ENCODE results near the gene WDFY4. TPM values are rescaled to one million over a fixed set of nuclear protein-coding genes. Genes with fewer than 3 reads are reported as not detected.

Gene WDFY4
- total RNA-seq, 1 donor from 2014 or later = 2.6 TPM

DNA sequence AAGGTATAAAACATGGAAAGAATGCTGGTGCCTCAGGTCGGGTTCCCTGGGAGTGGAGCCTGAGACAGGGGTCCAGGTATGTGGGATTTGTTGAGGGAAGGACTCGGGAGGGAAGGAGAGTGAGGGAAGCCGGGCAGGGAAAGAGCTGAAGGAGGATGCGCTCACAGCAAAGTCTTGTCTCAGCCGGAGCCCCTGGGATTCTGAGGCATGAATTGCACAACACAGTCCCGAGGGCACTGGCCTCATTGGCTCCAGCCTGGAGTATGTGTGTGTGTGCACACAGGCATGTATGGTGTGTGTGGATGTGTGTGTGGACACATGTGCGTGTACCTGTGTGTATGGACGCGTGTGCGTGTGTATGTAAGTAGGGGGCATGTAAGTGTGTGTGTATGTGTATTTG is 87.4 kb downstream of the WDFY4 start:
- no peaks in the 10 kb centered on the region for H3K4me1 ChIP-seq (ENCODE audit: control insufficient read depth in 3 of 3, insufficient read depth in 3 of 3, low read length in 3 of 3)
- no peak overlapping the region for H3K27ac ChIP-seq (ENCODE audit: low read depth, low read length)
- peaks cover 0 to 2% (median 0%) of the 10 kb centered on the region in 3 donors for H3K9me3 ChIP-seq (ENCODE audit: control insufficient read depth in 3 of 3, low read length in 3 of 3)
- H3K4me3 ChIP-seq (ENCODE audit: low read length in 3 of 3) = no peak overlapping the region
- no peaks in the 10 kb centered on the region for H3K27me3 ChIP-seq (ENCODE audit: control insufficient read depth in 3 of 3, insufficient read depth in 3 of 3, low read length in 3 of 3)
- no peaks in the 10 kb centered on the region for H3K36me3 ChIP-seq (ENCODE audit: control insufficient read depth in 3 of 3, insufficient read depth in 3 of 3, low read length in 3 of 3)
- no peak overlapping the region for H3K9ac ChIP-seq (ENCODE audit: low read depth in 1 of 3, low read length in 3 of 3)

- Histone ChIP-seq H3K9me3 (ENCODE audit: control insufficient read depth in 3 of 3, low read length in 3 of 3) (peaks cover 0 to 2% (median 0%) of the 10 kb centered on the region in 3 donors), H3K36me3 (ENCODE audit: control insufficient read depth in 3 of 3, insufficient read depth in 3 of 3, low read length in 3 of 3) (no peaks in the 10 kb centered on the region), H3K27ac (ENCODE audit: low read depth, low read length) (no peak overlapping the region), H3K9ac (ENCODE audit: low read depth in 1 of 3, low read length in 3 of 3) (no peak overlapping the region), H3K4me3 (ENCODE audit: low read length in 3 of 3) (no peak overlapping the region), H3K27me3 (ENCODE audit: control insufficient read depth in 3 of 3, insufficient read depth in 3 of 3, low read length in 3 of 3) (no peaks in the 10 kb centered on the region), H3K4me1 (ENCODE audit: control insufficient read depth in 3 of 3, insufficient read depth in 3 of 3, low read length in 3 of 3) (no peaks in the 10 kb centered on the region)
These were observed 88.9 kb downstream of the WDFY4 start for GRCh38 chr10:48773580-48773979.

- Histone ChIP-seq H3K4me3 (ENCODE audit: low read length in 3 of 3) (no peak overlapping the region), H3K4me1 (ENCODE audit: control insufficient read depth in 3 of 3, insufficient read depth in 3 of 3, low read length in 3 of 3) (no peaks in the 10 kb centered on the region), H3K27me3 (ENCODE audit: control insufficient read depth in 3 of 3, insufficient read depth in 3 of 3, low read length in 3 of 3) (no peaks in the 10 kb centered on the region), H3K9ac (ENCODE audit: low read depth in 1 of 3, low read length in 3 of 3) (no peak overlapping the region), H3K36me3 (ENCODE audit: control insufficient read depth in 3 of 3, insufficient read depth in 3 of 3, low read length in 3 of 3) (no peaks in the 10 kb centered on the region), H3K27ac (ENCODE audit: low read depth, low read length) (no peak overlapping the region), H3K9me3 (ENCODE audit: control insufficient read depth in 3 of 3, low read length in 3 of 3) (peaks cover 0 to 2% (median 0%) of the 10 kb centered on the region in 3 donors)
These were observed 89.9 kb downstream of the WDFY4 start for GRCh38 chr10:48774416-48775205.

DNA sequence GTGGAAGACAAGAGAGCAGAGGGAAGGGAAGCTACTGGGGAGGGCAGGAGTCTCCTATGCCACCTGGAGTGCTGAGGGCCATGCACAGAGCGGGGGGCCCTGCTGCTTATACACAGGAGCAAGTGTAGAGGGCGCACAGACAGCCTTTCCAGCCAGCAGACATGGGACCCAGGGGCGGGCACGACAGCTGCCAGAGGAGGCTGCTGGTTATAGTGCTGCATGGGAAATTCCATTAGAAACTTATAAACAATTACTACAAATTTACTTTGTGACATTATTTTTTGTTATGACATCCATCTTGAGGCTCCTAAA is 90.5 kb downstream of the WDFY4 start:
- Histone ChIP-seq H3K36me3 (ENCODE audit: control insufficient read depth in 3 of 3, insufficient read depth in 3 of 3, low read length in 3 of 3) (no peaks in the 10 kb centered on the region), H3K9ac (ENCODE audit: low read depth in 1 of 3, low read length in 3 of 3) (no peak overlapping the region), H3K4me1 (ENCODE audit: control insufficient read depth in 3 of 3, insufficient read depth in 3 of 3, low read length in 3 of 3) (no peaks in the 10 kb centered on the region), H3K9me3 (ENCODE audit: control insufficient read depth in 3 of 3, low read length in 3 of 3) (peaks cover 0 to 2% (median 0%) of the 10 kb centered on the region in 3 donors), H3K27ac (ENCODE audit: low read depth, low read length) (no peak overlapping the region), H3K4me3 (ENCODE audit: low read length in 3 of 3) (no peak overlapping the region), H3K27me3 (ENCODE audit: control insufficient read depth in 3 of 3, insufficient read depth in 3 of 3, low read length in 3 of 3) (no peaks in the 10 kb centered on the region)

DNA sequence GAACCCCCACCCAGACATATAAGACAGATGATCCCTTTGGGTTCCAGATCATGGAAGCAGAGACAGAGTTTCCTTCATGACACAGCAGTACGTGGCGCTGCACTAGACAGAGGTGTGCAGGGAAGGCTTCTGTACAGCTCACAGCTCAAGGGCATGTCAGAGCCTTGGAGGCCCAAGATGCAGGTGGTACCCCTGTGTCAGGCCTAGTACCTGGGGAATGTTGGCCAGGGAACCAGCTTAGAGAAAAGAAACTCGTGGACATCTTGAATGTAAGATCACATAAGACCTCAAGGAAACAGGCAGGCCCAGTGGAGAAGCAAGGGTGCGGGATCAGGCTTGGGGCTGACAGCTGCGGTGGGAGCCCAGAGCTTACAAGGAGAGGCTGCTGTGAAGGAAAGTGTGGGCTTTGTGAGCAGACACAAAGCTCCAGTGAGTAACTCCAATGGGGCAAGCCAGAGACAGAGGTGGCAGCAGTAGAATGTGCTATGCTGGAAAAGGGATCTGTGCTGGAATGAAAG is 91.4 kb downstream of the WDFY4 start:
- Histone ChIP-seq H3K4me3 (ENCODE audit: low read length in 3 of 3) (no peak overlapping the region), H3K36me3 (ENCODE audit: control insufficient read depth in 3 of 3, insufficient read depth in 3 of 3, low read length in 3 of 3) (no peaks in the 10 kb centered on the region), H3K27me3 (ENCODE audit: control insufficient read depth in 3 of 3, insufficient read depth in 3 of 3, low read length in 3 of 3) (no peaks in the 10 kb centered on the region), H3K4me1 (ENCODE audit: control insufficient read depth in 3 of 3, insufficient read depth in 3 of 3, low read length in 3 of 3) (no peaks in the 10 kb centered on the region), H3K27ac (ENCODE audit: low read depth, low read length) (no peak overlapping the region), H3K9ac (ENCODE audit: low read depth in 1 of 3, low read length in 3 of 3) (no peak overlapping the region), H3K9me3 (ENCODE audit: control insufficient read depth in 3 of 3, low read length in 3 of 3) (peaks cover 0 to 2% (median 0%) of the 10 kb centered on the region in 3 donors)

DNA sequence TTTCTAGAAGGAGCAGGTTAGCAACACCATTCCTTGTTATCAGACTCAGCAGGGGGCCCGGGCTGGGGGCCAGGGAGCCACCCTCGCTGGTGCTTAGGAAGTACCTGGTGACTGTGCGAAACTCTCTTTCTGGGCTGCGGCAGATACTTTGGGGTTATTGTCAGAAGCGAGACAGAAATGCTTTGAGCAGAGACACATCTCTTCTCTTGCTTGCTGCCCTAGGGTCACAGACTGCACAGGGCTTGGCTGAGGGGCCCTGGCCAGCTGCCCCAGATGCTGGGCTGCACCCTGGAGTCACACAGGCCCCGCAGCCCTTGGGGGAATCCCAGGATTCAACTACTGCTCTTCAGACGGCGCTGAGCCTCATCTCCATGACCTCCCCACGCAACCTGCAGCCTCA is 91.9 kb downstream of the WDFY4 start:
- Histone ChIP-seq H3K4me1 (ENCODE audit: control insufficient read depth in 3 of 3, insufficient read depth in 3 of 3, low read length in 3 of 3) (no peaks in the 10 kb centered on the region), H3K27me3 (ENCODE audit: control insufficient read depth in 3 of 3, insufficient read depth in 3 of 3, low read length in 3 of 3) (no peaks in the 10 kb centered on the region)

DNA sequence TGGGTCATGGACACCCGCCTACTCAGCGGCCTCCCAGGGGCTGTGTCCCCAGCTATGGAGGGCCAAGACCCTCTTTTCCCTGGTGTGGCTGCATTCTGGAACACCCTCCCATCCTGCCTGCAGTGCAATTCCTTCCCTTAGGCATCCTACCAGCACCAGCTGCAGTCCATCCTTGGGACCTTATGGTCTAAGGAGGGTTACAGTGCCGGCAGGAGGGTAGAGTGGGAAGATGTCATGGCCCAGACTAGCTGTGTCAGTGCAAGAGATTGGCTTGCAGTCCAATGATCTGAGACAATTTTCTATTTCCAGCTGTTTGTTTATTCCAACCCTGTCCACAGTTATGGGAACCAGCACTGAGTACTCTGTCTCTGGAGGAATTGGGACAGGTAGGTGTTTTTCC is 92.4 kb downstream of the WDFY4 start:
- Histone ChIP-seq H3K27me3 (ENCODE audit: control insufficient read depth in 3 of 3, insufficient read depth in 3 of 3, low read length in 3 of 3) (no peaks in the 10 kb centered on the region), H3K9ac (ENCODE audit: low read depth in 1 of 3, low read length in 3 of 3) (no peak overlapping the region), H3K4me3 (ENCODE audit: low read length in 3 of 3) (no peak overlapping the region), H3K9me3 (ENCODE audit: control insufficient read depth in 3 of 3, low read length in 3 of 3) (peaks cover 0 to 1% (median 0%) of the 10 kb centered on the region in 3 donors), H3K36me3 (ENCODE audit: control insufficient read depth in 3 of 3, insufficient read depth in 3 of 3, low read length in 3 of 3) (no peaks in the 10 kb centered on the region), H3K27ac (ENCODE audit: low read depth, low read length) (no peak overlapping the region), H3K4me1 (ENCODE audit: control insufficient read depth in 3 of 3, insufficient read depth in 3 of 3, low read length in 3 of 3) (no peaks in the 10 kb centered on the region)

More for the DNA sequence above, 91.9 kb downstream of the WDFY4 start:
- H3K9ac ChIP-seq (ENCODE audit: low read depth in 1 of 3, low read length in 3 of 3) = no peak overlapping the region
- no peak overlapping the region for H3K4me3 ChIP-seq (ENCODE audit: low read length in 3 of 3)
- no peak overlapping the region for H3K27ac ChIP-seq (ENCODE audit: low read depth, low read length)
- peaks cover 0 to 2% (median 0%) of the 10 kb centered on the region in 3 donors for H3K9me3 ChIP-seq (ENCODE audit: control insufficient read depth in 3 of 3, low read length in 3 of 3)
- H3K36me3 ChIP-seq (ENCODE audit: control insufficient read depth in 3 of 3, insufficient read depth in 3 of 3, low read length in 3 of 3) = no peaks in the 10 kb centered on the region

DNA sequence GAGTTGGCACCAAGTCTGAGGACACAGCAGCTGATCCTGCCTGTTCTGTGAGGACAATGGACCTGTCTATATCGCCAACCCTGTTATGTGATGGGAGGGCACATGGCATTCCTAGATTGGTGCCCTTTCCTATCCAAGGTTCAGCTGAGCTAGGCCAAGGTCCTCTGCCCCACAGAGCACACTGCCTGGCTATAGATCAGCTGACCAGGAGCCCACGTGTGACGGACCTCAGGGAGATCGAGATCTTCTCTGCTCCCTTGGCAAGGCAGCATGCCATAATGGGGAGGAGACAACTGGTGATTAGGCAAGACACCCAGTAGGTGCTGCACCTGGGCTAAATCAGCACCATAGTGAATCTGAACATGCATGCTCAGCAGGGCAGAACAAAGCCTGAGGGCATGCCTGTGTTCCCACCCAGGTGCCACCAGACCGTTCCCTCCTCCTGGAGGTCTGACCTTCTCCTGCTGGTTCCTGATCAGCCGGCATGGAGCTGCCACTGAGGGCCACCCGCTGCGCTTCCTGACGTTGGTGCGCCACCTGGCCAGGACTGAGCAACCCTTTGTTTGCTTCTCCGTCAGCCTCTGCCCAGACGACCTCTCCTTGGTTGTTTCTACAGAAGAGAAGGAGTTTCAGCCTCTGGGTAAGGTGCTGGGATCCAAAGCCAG is 93.7 kb downstream of the WDFY4 start:
- no peak overlapping the region for H3K9ac ChIP-seq (ENCODE audit: low read depth in 1 of 3, low read length in 3 of 3)
- no peaks in the 10 kb centered on the region for H3K9me3 ChIP-seq (ENCODE audit: control insufficient read depth in 3 of 3, low read length in 3 of 3)
- H3K27me3 ChIP-seq (ENCODE audit: control insufficient read depth in 3 of 3, insufficient read depth in 3 of 3, low read length in 3 of 3) = no peaks in the 10 kb centered on the region
- no peak overlapping the region for H3K27ac ChIP-seq (ENCODE audit: low read depth, low read length)
- no peak overlapping the region for H3K4me3 ChIP-seq (ENCODE audit: low read length in 3 of 3)
- H3K4me1 ChIP-seq (ENCODE audit: control insufficient read depth in 3 of 3, insufficient read depth in 3 of 3, low read length in 3 of 3) = peaks cover 0 to 2% (median 0%) of the 10 kb centered on the region in 3 donors
- no peaks in the 10 kb centered on the region for H3K36me3 ChIP-seq (ENCODE audit: control insufficient read depth in 3 of 3, insufficient read depth in 3 of 3, low read length in 3 of 3)

DNA sequence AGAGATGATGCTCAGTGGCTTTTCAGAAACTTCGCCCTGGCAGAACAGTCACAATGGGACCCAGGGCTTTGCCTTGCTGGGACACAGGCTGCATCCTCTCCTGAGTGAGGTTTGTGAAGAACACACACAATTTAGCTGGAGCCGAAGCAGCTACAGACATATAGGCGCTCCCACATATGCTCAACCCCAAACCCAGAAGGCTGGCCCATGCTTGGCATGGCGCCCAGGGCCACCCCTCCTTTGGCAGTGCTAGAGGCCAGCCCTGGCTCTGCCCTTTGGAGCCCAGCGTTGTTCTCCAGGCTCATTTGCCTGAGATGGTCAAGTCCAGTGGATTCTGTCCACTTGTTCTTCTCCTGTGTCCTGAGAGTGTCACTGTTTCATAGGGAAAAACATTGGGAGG is 94.4 kb downstream of the WDFY4 start:
- H3K27ac ChIP-seq (ENCODE audit: low read depth, low read length) = no peak overlapping the region
- no peaks in the 10 kb centered on the region for H3K27me3 ChIP-seq (ENCODE audit: control insufficient read depth in 3 of 3, insufficient read depth in 3 of 3, low read length in 3 of 3)
- no peaks in the 10 kb centered on the region for H3K36me3 ChIP-seq (ENCODE audit: control insufficient read depth in 3 of 3, insufficient read depth in 3 of 3, low read length in 3 of 3)
- no peak overlapping the region for H3K9ac ChIP-seq (ENCODE audit: low read depth in 1 of 3, low read length in 3 of 3)
- no peaks in the 10 kb centered on the region for H3K9me3 ChIP-seq (ENCODE audit: control insufficient read depth in 3 of 3, low read length in 3 of 3)
- H3K4me1 ChIP-seq (ENCODE audit: control insufficient read depth in 3 of 3, insufficient read depth in 3 of 3, low read length in 3 of 3) = peaks cover 0 to 2% (median 0%) of the 10 kb centered on the region in 3 donors
- no peak overlapping the region for H3K4me3 ChIP-seq (ENCODE audit: low read length in 3 of 3)

DNA sequence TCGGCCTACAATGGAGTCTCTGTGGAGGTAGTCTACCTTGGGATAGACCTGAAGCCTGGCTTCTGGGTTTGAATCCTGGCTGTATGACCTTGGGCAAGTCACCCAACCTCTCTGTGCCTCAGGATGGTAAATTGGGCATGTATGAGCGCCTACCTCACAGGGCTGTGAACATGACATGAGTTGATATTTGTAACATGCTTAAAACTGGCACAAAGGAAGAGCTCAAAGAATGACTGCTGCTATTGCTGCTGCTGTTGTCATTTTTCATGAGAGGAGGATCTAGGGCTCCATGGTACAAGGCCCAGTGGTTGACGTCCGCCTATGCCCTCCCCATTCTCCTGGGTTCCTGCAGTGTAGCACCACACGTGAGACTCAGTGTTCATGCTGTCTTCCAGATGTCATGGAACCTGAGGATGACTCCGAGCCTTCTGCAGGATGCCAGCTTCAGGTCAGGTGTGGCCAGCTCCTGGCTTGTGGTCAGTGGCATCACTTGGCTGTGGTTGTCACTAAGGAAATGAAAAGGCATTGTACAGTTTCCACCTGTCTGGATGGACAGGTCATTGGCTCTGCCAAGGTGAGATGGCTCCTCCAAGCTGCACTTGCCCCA is 95.0 kb downstream of the WDFY4 start:
- Histone ChIP-seq H3K9ac (ENCODE audit: low read depth in 1 of 3, low read length in 3 of 3) (no peak overlapping the region), H3K27ac (ENCODE audit: low read depth, low read length) (no peak overlapping the region), H3K4me3 (ENCODE audit: low read length in 3 of 3) (no peak overlapping the region), H3K36me3 (ENCODE audit: control insufficient read depth in 3 of 3, insufficient read depth in 3 of 3, low read length in 3 of 3) (no peaks in the 10 kb centered on the region), H3K27me3 (ENCODE audit: control insufficient read depth in 3 of 3, insufficient read depth in 3 of 3, low read length in 3 of 3) (no peaks in the 10 kb centered on the region), H3K9me3 (ENCODE audit: control insufficient read depth in 3 of 3, low read length in 3 of 3) (no peaks in the 10 kb centered on the region), H3K4me1 (ENCODE audit: control insufficient read depth in 3 of 3, insufficient read depth in 3 of 3, low read length in 3 of 3) (peaks cover 0 to 2% (median 0%) of the 10 kb centered on the region in 3 donors)

All from skeletal muscle tissue (tissue), 4 donors.